CD4-positive, alpha-beta T cell treated with Interferon gamma for 1 hour (primary cell): Measurements from ENCODE around the gene SCYL1.
A peak's percentile ranks its signal among the peaks of the same experiment; 100 is the strongest.

ENCODE experiments used
- DNase-seq: peaks from one replicate; pipeline ENCODE4 v3.0.0-alpha.2; 2020

Gene SCYL1

GRCh38 chr11:65572356-65573051 is 47.6 kb downstream of the SCYL1 start, which contains the start of gene FAM89B:
Gene FAM89B (plus strand): TSS chr11:65572538. CDS start chr11:65572670, 132 bp downstream.
- DNase-seq: peak; percentile 87

GRCh38 chr11:65573391-65574079 is 48.7 kb downstream of the SCYL1 start:
- no peak for DNase-seq

GRCh38 chr11:65574109-65574810 is 49.4 kb downstream of the SCYL1 start:
- peak; percentile 94 for DNase-seq

GRCh38 chr11:65574811-65575567 is 50.1 kb downstream of the SCYL1 start:
- DNase-seq: no peak

GRCh38 chr11:65575568-65576231 is 50.8 kb downstream of the SCYL1 start, which contains the start of gene EHBP1L1:
Gene EHBP1L1 (plus strand): TSS chr11:65576053. CDS start chr11:65576303, 250 bp downstream.
- DNase-seq: peak; percentile 84

- no peak for DNase-seq
Measured at GRCh38 chr11:65576232-65576866, 51.5 kb downstream of the SCYL1 start.

- peak; percentile 79 for DNase-seq
Measured at GRCh38 chr11:65576867-65577755, 52.2 kb downstream of the SCYL1 start.

- no peak for DNase-seq
Measured at GRCh38 chr11:65577756-65578109, 52.9 kb downstream of the SCYL1 start.

- no peak for DNase-seq
Measured at GRCh38 chr11:65578134-65578533, 53.3 kb downstream of the SCYL1 start.

GRCh38 chr11:65578667-65579066 is 53.8 kb downstream of the SCYL1 start:
- no peak for DNase-seq

- no peak for DNase-seq
Measured at GRCh38 chr11:65579291-65579690, 54.4 kb downstream of the SCYL1 start.

- no peak for DNase-seq
Measured at GRCh38 chr11:65580031-65580692, 55.3 kb downstream of the SCYL1 start.

- DNase-seq: no peak
Measured at GRCh38 chr11:65580756-65581155, 55.9 kb downstream of the SCYL1 start.

- no peak for DNase-seq
Measured at GRCh38 chr11:65581928-65582327, 57.0 kb downstream of the SCYL1 start.

GRCh38 chr11:65583589-65583988 is 58.7 kb downstream of the SCYL1 start:
- no peak for DNase-seq

GRCh38 chr11:65584106-65584505 is 59.2 kb downstream of the SCYL1 start:
- no peak for DNase-seq

GRCh38 chr11:65584723-65585171 is 59.9 kb downstream of the SCYL1 start:
- DNase-seq: no peak

- no peak for DNase-seq
Measured at GRCh38 chr11:65585396-65586246, 60.7 kb downstream of the SCYL1 start.

- DNase-seq: no peak
Measured at GRCh38 chr11:65586247-65586630, 61.4 kb downstream of the SCYL1 start.
